ENCODE results near the gene ERBB4.
A peak's percentile ranks its signal among the peaks of the same experiment; 100 is the strongest.

Gene ERBB4

DNA sequence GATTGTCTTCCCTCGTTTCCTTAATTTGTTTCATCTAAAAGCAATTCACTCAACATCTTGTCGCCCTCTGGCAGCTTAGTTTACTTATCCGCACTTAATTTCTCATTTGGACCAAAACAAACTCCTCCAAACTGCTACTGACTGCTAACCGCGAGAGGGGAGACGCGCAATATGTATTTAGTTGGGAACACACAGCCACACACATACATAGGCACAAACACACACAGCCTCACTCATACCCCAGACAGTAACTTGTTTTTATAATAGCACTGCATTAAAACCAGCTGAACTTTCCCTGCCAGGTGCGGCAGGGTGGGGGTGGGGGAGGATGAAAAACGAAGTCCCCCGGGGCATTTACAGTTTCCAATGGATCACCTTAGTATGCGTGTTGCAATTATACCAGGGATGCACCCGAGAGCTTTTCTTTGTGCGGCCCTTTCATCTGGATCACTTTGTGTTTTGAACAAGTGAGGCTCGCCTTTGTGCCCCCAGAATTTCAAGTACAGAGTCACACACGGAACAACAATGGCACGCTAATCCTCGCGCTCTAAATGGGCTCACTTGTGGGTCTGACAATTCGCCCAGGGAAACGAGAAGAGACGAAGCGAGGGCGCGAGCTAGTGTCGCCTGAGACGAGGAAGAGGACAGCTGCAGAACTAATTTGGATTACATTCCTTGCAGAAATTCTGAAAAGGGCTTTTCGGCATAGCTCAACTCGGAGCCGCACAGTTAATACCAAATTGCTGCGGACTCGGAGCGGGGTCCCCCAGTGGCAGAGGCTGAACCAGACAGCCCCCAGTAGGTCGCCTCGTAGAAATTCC lies 2.4 kb downstream of the ERBB4 start:
- no peak overlapping the region for H3K27ac Mint-ChIP-seq
- H3K27me3 Mint-ChIP-seq, result peaks cover 61% of the 10 kb centered on the region
- H3K4me1 Mint-ChIP-seq (ENCODE audit: low read depth), result peaks cover 25% of the 10 kb centered on the region
- peak overlapping the region; percentile 20 for H3K4me3 Mint-ChIP-seq
- no peak for DNase-seq
- H3K9me3 Mint-ChIP-seq, result no peaks in the 10 kb centered on the region
- no peaks in the 10 kb centered on the region for H3K36me3 Mint-ChIP-seq (ENCODE audit: low read depth)

DNA sequence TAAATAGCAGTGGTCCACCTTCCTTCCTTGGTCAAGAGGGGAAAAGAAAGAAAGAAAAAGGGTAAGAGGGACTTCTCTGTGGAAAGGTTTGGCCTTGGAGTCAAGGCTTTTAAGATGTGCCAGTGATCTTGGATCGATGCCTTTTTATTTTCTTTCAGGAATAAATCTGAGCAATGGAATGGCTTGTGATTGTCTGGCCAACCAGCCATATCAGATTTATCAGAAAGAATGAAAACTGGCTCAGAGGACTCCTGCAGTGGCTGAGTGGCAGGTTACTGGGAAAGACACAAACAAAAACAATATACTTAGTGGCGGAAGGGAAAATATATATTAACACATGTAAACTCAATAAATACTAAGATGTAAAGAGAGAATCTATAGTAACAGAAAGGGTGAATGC lies 4.3 kb downstream of the ERBB4 start:
- no peak for DNase-seq
- Mint-ChIP-seq H3K9me3 (no peaks in the 10 kb centered on the region), H3K36me3 (ENCODE audit: low read depth) (no peaks in the 10 kb centered on the region), H3K4me1 (ENCODE audit: low read depth) (peaks cover 22% of the 10 kb centered on the region), H3K4me3 (no peak overlapping the region), H3K27ac (no peak overlapping the region), H3K27me3 (peaks cover 45% of the 10 kb centered on the region)

DNA sequence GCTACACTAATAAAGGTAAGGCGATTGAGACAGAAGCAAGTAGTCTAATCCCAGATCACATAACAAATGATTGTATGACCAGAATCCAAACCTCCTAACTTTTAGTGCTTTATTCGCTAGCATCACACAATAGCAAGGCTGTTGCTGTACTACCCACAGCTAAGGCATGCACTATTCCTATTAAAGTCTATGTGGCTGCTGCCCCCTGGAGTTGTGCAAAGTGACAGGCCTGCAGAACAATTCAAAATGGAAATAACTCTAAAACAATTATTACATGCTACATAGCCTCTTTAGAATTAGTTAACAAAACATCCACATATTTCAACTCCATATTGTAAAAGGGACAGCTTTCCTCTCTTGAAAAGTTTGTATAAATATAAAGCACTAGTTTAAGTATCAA lies 6.0 kb downstream of the ERBB4 start:
- peaks cover 34% of the 10 kb centered on the region for H3K27me3 Mint-ChIP-seq
- no peaks in the 10 kb centered on the region for H3K9me3 Mint-ChIP-seq
- no peak overlapping the region for H3K4me3 Mint-ChIP-seq
- no peak for DNase-seq
- H3K27ac Mint-ChIP-seq, result no peak overlapping the region
- H3K4me1 Mint-ChIP-seq (ENCODE audit: low read depth), result peaks cover 13% of the 10 kb centered on the region
- no peaks in the 10 kb centered on the region for H3K36me3 Mint-ChIP-seq (ENCODE audit: low read depth)

DNA sequence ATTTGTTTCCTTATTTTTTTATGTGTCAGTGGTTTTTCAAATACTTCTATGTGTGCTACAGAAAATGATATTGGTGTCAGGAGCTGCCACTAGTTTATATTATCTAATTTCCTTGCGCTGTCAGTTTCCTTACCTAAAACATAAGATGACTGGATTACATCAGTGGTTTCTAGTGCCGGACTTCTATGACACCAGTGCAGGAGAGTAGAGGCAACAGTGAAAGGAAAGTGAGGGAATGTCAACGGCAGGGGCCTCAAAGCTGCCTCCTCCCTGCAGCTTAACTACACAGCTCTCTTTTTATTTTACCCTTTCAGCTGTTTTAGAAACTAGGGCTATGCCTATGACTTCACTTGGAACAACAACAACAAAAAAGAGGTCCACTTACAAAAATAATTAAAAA lies 6.5 kb downstream of the ERBB4 start:
- no peaks in the 10 kb centered on the region for H3K36me3 Mint-ChIP-seq (ENCODE audit: low read depth)
- H3K4me1 Mint-ChIP-seq (ENCODE audit: low read depth), result peaks cover 9% of the 10 kb centered on the region
- no peaks in the 10 kb centered on the region for H3K9me3 Mint-ChIP-seq
- H3K4me3 Mint-ChIP-seq, result no peak overlapping the region
- no peak overlapping the region for H3K27ac Mint-ChIP-seq
- H3K27me3 Mint-ChIP-seq, result peaks cover 29% of the 10 kb centered on the region
- no peak for DNase-seq

DNA sequence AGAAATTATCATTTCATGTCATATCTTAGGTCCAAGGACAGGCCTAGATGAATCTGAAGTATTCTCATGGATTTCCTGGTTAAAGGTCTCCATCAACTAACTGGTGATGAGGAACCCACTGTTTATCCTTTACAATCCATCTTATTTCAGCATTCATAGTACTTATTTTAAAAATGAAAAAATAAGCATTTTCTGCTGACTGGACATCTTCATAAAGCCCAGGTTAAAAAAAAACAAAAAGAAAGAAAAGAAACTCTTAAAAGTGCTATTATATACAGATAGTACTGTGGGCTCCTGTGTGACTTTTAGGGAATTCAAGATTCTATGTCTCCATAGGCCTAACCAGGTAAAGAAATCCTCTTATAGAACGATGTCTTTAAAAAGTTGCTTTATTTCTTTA lies 7.1 kb downstream of the ERBB4 start:
- no peaks in the 10 kb centered on the region for H3K36me3 Mint-ChIP-seq (ENCODE audit: low read depth)
- H3K9me3 Mint-ChIP-seq, result no peaks in the 10 kb centered on the region
- no peak for DNase-seq
- no peak overlapping the region for H3K4me3 Mint-ChIP-seq
- H3K4me1 Mint-ChIP-seq (ENCODE audit: low read depth), result peaks cover 5% of the 10 kb centered on the region
- H3K27ac Mint-ChIP-seq, result no peak overlapping the region
- H3K27me3 Mint-ChIP-seq, result peaks cover 23% of the 10 kb centered on the region

DNA sequence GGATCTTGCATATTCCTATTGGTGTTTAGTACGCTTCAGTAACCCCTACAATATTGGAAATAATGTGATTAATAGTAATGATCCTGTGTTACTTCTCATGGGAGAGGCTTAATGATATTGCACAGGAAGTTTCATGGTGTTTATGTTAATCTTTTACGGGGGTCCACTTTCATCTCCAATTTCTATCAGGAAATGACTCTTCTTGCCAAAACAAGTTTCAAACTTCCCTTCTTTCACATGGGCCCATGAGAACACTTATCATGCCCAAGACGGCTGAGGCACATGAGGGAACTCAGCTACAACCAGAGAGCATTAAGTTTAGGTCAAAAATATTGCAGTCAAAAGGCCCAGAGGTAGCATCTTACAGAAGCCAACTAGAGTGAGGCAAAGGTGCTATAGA lies 7.6 kb downstream of the ERBB4 start:
- H3K9me3 Mint-ChIP-seq, result no peaks in the 10 kb centered on the region
- no peak for DNase-seq
- H3K36me3 Mint-ChIP-seq (ENCODE audit: low read depth), result no peaks in the 10 kb centered on the region
- peaks cover 1% of the 10 kb centered on the region for H3K4me1 Mint-ChIP-seq (ENCODE audit: low read depth)
- H3K4me3 Mint-ChIP-seq, result no peak overlapping the region
- H3K27me3 Mint-ChIP-seq, result peaks cover 18% of the 10 kb centered on the region
- H3K27ac Mint-ChIP-seq, result no peak overlapping the region

DNA sequence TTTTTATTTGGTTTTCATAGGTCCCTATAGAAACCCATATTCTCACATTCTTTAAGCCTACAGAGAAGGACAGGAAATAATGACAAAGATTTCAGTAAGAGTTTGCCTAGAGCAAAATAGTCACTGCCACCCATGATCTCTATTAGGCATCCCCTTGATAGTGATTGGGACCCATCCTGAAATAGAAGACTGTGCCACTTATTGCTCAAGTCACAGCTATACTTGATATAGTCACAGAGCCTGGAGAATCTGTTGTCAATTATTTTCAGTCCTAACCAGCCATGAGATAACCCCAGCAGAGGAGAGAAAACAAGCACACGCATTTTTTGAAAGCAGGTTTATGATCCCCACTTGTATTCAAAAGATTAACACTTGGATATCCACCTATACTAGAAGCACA lies 8.2 kb downstream of the ERBB4 start:
- no peak for DNase-seq
- Mint-ChIP-seq H3K27ac (no peak overlapping the region), H3K4me1 (ENCODE audit: low read depth) (no peaks in the 10 kb centered on the region), H3K4me3 (no peak overlapping the region), H3K9me3 (no peaks in the 10 kb centered on the region), H3K36me3 (ENCODE audit: low read depth) (no peaks in the 10 kb centered on the region), H3K27me3 (peaks cover 14% of the 10 kb centered on the region)

DNA sequence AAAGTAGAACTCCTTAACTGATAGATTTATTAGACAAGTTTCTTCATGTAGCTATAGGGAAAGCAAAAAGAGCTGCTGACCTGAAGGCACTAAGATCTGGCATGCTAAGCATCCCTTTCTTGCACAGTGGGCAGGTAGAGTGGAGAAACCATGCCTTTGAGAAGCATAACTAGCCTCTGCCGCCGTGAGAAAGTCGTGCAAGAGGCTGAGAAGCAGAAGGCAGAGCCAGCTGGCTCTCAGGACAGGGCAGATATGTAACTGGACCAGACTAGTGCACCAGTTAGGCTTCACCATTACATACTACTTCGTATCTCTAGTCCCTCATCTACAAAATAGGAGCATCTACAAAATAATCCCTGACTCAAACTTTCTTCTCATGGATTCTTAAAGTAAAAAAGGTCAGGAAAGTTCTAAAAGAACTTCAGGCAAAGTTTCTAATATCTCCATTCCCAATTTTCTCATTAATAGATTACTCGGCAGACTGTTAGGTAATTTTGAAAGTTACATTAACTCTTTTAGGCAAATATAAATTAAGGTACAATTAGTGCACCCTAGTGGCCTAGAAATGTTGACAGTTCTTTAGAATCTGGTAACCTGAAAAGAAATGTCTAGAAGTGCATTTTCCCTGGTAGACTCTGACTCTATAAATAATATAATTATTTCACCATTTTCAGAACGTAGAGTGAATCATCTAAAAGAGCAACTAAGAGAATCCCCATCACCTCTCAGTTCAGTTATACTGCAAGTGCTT lies 10.3 kb downstream of the ERBB4 start:
- DNase-seq, result no peak
- no peaks in the 10 kb centered on the region for H3K27me3 Mint-ChIP-seq
- H3K4me1 Mint-ChIP-seq (ENCODE audit: low read depth), result no peaks in the 10 kb centered on the region
- H3K36me3 Mint-ChIP-seq (ENCODE audit: low read depth), result no peaks in the 10 kb centered on the region
- H3K27ac Mint-ChIP-seq, result no peak overlapping the region
- H3K4me3 Mint-ChIP-seq, result no peak overlapping the region
- no peaks in the 10 kb centered on the region for H3K9me3 Mint-ChIP-seq

DNA sequence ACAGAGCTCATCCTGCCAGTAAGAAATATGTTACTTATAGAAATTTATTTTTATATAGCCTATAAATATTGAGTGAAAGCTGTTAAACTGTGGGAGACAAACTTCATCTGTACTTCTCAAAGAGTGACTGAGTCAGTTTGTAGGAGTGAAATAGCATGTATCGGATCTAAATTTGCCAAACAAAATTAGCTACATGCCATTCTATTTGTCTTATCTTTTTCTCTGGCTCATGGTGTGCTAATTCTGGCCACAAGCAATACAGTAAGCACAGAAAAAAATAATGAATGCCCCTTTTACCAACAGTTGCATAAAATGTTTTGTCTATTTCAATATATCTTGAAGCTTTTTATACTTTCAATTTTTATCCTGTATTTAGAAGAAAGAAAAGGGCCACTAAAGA lies 12.5 kb downstream of the ERBB4 start:
- H3K36me3 Mint-ChIP-seq (ENCODE audit: low read depth), result no peaks in the 10 kb centered on the region

DNA sequence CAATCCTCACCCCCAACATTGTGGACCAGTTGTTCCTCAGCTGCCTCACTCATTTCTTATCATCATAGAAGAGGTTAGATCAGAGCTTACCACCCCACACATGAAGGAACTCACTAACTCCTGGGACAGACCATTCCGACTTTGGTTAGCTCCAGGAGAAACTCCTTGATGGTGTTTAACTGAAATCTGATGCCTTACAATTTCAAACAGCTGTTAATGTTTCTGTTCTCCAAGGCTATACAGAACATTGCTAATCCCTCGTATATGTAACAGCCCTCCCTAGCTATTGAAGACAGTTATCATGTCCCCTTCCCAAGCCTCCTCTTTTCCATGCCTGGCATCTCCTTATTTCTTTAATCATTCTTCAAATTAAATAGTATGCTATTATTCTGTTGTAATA lies 14.8 kb downstream of the ERBB4 start:
- H3K27ac Mint-ChIP-seq, result no peak overlapping the region
- no peaks in the 10 kb centered on the region for H3K27me3 Mint-ChIP-seq
- H3K4me3 Mint-ChIP-seq, result no peak overlapping the region
- H3K9me3 Mint-ChIP-seq, result no peaks in the 10 kb centered on the region
- no peaks in the 10 kb centered on the region for H3K36me3 Mint-ChIP-seq (ENCODE audit: low read depth)
- no peak for DNase-seq
- H3K4me1 Mint-ChIP-seq (ENCODE audit: low read depth), result no peaks in the 10 kb centered on the region

More for the DNA sequence above, 12.5 kb downstream of the ERBB4 start:
- DNase-seq, result no peak
- Mint-ChIP-seq H3K27ac (no peak overlapping the region), H3K9me3 (no peaks in the 10 kb centered on the region), H3K4me1 (ENCODE audit: low read depth) (no peaks in the 10 kb centered on the region), H3K4me3 (no peak overlapping the region), H3K27me3 (no peaks in the 10 kb centered on the region)

DNA sequence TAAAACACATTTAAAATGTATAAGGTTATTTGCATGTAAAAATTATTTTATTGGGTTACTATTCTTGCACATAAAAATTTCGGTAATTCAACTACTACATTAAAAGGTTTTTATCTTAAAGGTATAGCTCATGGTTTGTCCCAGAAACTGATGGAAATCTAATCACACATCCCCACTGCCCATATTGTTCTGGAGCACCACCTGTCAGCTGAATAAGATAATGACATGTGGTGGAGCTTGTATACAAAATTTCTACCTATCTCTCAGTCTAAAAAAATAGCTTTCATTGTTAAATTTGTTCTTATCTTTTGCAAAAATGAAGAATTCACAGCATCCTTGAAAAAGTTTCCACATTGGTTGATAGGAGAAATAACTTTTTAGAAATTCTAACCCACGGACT lies 18.3 kb downstream of the ERBB4 start:
- H3K36me3 Mint-ChIP-seq (ENCODE audit: low read depth), result no peaks in the 10 kb centered on the region
- no peak overlapping the region for H3K4me3 Mint-ChIP-seq
- no peak for DNase-seq
- H3K27ac Mint-ChIP-seq, result no peak overlapping the region
- H3K27me3 Mint-ChIP-seq, result no peaks in the 10 kb centered on the region
- no peaks in the 10 kb centered on the region for H3K9me3 Mint-ChIP-seq
- H3K4me1 Mint-ChIP-seq (ENCODE audit: low read depth), result no peaks in the 10 kb centered on the region

DNA sequence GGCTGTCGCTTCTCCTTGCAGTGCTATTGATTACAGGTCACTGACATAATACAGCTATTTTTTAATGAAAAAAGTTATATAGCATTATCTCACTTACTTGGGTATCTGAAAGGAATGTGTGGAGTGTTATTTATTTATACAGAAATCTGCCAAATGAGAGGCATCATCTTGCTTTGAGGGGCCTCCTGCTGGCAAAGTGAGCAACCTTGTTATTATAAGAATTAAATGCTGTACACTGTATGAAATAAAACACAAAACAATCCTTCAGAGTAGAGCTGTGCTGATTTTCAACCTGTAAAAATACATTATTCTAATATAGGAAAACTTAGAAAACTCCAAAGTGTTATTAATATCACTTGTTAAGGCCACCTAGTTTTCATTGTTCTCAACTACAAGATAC lies 20.9 kb downstream of the ERBB4 start:
- H3K27me3 Mint-ChIP-seq, result no peaks in the 10 kb centered on the region
- DNase-seq, result no peak
- H3K27ac Mint-ChIP-seq, result no peak overlapping the region
- no peaks in the 10 kb centered on the region for H3K9me3 Mint-ChIP-seq
- H3K4me3 Mint-ChIP-seq, result no peak overlapping the region
- H3K4me1 Mint-ChIP-seq (ENCODE audit: low read depth), result no peaks in the 10 kb centered on the region
- no peaks in the 10 kb centered on the region for H3K36me3 Mint-ChIP-seq (ENCODE audit: low read depth)

DNA sequence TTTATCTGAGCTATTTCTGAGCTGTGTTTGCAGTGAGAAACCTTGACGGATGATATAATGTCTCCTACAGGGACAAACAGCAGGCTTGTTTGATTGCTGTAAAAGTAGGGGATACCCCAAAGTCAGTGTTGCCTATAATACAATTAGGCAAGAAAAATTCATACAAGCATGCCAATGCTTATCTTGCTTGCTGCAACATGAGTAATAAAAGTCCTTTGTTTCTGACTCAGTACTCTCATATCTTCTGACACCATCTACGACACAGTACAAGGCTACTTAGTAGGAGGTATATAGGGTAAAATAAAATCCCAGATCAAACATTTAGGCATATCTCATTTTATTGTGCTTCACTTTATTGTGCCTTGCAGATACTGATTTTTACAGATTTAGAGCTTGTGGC lies 33.0 kb downstream of the ERBB4 start:
- no peak for DNase-seq
- no peaks in the 10 kb centered on the region for H3K36me3 Mint-ChIP-seq (ENCODE audit: low read depth)
- peaks cover 4% of the 10 kb centered on the region for H3K9me3 Mint-ChIP-seq
- no peak overlapping the region for H3K4me3 Mint-ChIP-seq
- no peaks in the 10 kb centered on the region for H3K4me1 Mint-ChIP-seq (ENCODE audit: low read depth)
- H3K27me3 Mint-ChIP-seq, result no peaks in the 10 kb centered on the region
- H3K27ac Mint-ChIP-seq, result no peak overlapping the region

DNA sequence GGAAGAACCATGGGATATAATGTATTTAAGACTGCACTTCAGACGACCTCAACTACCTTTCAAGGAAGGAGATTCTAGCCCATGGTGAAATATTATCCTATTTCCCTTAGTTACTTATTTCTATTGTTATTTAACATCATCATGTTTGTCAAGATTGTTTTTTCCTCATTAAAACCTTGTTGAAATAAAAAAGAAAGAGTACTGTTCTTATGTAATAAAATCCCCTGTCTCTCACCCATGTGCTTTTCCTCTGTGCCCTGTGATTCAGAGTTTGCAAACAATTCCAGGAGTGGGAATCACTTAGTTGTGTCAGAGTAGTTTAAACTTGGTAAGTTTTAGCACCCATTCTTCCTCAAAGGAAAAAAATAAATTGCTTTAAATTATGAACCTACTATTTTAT lies 43.6 kb downstream of the ERBB4 start:
- no peaks in the 10 kb centered on the region for H3K36me3 Mint-ChIP-seq (ENCODE audit: low read depth)
- H3K27ac Mint-ChIP-seq, result no peak overlapping the region
- no peaks in the 10 kb centered on the region for H3K4me1 Mint-ChIP-seq (ENCODE audit: low read depth)
- no peak overlapping the region for H3K4me3 Mint-ChIP-seq
- no peaks in the 10 kb centered on the region for H3K27me3 Mint-ChIP-seq
- H3K9me3 Mint-ChIP-seq, result no peaks in the 10 kb centered on the region
- no peak for DNase-seq

DNA sequence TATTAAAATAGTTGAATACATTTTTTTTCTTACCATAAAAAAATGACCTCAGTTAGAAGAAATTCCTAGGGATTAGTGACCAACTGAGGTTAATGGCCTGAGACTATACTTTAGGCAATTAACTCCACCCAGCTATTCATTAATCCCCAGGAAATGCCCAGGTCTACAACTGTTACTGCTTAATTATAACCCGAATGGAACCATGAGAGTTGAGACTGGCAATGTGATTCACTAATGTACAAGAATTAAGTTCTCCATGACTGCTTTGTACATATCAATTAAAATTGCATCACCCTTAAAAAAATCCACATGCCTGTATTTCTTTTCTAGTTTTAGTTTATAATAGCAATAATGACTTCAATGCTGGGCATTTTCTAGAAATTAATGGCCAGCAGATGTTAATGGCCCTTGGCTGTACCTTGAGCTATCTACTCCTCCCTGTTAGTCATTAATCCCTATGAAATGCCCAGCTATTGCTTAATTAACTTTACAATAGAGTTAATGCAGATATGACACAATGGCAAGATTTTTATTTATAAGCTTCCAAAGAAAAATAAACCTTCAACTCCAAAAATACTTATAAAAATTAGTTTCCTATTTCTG lies 44.1 kb downstream of the ERBB4 start:
- Mint-ChIP-seq H3K36me3 (ENCODE audit: low read depth) (no peaks in the 10 kb centered on the region), H3K27ac (no peak overlapping the region), H3K9me3 (no peaks in the 10 kb centered on the region), H3K4me3 (no peak overlapping the region), H3K27me3 (no peaks in the 10 kb centered on the region), H3K4me1 (ENCODE audit: low read depth) (no peaks in the 10 kb centered on the region)
- no peak for DNase-seq

Measured in activated T-cell treated with anti-CD3 and anti-CD28 coated beads, Interleukin-2, amount 50 U/mL, for 24 hours (primary cell).